ENCODE results near the gene GRAMD1B.
"Not testable (repeated sequence)": the region's sequence is repeated elsewhere in the genome, so short reads cannot be mapped to it uniquely, and the experiment has no call there.

GRAMD1B gene

DNA sequence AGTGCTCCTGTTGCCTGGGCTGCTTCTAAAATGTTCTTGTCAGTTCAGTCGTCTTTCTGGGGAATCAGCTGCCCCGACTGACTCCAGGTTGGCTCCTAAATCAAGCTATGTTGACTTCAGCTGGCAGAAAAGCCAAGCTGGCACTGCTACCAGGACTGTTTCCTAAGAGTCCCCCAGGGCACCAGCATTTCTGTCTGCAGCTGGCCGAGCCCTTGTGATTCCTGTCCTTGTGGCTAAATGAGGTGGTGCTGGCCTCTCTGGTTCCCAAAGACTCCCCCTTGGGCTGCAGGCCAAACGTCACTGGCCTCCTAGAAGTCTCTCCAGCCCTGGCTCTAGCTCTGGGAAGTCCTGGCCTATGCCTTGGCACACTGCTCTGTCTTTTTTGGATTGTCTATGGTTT, 31.1 kb downstream of the GRAMD1B start:
- TF ChIP-seq, protein P1, sequence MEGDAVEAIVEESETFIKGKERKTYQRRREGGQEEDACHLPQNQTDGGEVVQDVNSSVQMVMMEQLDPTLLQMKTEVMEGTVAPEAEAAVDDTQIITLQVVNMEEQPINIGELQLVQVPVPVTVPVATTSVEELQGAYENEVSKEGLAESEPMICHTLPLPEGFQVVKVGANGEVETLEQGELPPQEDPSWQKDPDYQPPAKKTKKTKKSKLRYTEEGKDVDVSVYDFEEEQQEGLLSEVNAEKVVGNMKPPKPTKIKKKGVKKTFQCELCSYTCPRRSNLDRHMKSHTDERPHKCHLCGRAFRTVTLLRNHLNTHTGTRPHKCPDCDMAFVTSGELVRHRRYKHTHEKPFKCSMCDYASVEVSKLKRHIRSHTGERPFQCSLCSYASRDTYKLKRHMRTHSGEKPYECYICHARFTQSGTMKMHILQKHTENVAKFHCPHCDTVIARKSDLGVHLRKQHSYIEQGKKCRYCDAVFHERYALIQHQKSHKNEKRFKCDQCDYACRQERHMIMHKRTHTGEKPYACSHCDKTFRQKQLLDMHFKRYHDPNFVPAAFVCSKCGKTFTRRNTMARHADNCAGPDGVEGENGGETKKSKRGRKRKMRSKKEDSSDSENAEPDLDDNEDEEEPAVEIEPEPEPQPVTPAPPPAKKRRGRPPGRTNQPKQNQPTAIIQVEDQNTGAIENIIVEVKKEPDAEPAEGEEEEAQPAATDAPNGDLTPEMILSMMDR (IDR thresholded peaks at IDR 0.05; ENCODE audit: insufficient read depth, low read length, missing control alignments), result no peak
- POLR2A ChIA-PET, result no interaction called here

DNA sequence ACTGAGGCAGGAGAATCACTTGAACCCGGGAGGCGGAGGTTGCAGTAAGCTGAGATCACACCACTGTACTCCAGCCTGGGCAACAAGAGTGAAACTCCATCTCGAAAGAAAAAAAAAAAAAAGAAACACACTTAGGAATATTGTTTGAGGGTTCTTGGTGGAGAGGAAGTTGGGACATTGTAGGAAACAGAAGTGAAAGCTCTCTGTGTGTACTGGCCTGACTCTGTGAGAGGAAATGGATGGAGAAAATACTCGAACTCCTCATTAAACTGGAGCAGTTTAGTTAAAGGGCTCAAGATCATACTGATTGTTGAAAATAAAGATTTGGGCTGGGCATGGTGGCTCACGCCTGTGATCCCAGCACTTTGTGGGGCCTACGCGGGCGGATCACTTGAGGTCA, 35.6 kb downstream of the GRAMD1B start:
- DNase-seq (ENCODE audit: low read depth, low spot score); H3K4me3 ChIP-seq (ENCODE audit: low read depth, low read length): not testable (repeated sequence)
- CTCF ChIA-PET, result interaction anchor here (0.9 to 2.7 kb wide), 3 partner anchors 13 to 58 kb away, joined by 3 to 12 read pairs (median 3); no protein-coding TSS in a partner anchor
- POLR2A ChIA-PET, result interaction anchor here (0.6 kb wide), 1 partner anchor 143 kb away, joined by 3 read pairs; no protein-coding TSS in a partner anchor

More for the DNA sequence above, 31.1 kb downstream of the GRAMD1B start:
- CTCF ChIA-PET, result interaction anchor here (2.0 kb wide), 2 partner anchors 13 to 17 kb away, joined by 7 read pairs; no protein-coding TSS in a partner anchor
- DNase-seq (ENCODE audit: low read depth, low spot score), result no peak
- no peak overlapping the region for H3K4me3 ChIP-seq (ENCODE audit: low read depth, low read length)

DNA sequence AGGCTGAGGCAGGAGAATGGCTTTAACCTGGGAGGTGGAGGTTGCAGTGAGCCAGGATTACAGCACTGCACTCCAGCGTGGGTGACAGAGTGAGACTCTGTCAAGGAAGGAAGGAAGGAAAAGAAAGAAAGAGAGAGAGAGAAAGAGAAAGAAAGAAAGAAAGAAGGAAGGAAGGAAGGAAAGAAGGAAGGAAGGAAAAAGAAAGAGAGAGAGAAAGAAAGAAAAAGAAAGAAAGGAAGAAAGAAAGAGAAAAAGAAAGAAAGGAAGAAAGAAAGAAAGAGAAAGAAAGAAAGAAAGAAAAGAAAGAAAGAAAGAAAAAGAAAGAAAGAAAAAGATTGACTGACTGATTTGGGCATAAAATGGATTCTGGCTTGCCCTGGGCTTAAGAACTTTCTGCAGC, 36.1 kb downstream of the GRAMD1B start:
- not testable (repeated sequence) for H3K4me3 ChIP-seq (ENCODE audit: low read depth, low read length); DNase-seq (ENCODE audit: low read depth, low spot score)
- POLR2A ChIA-PET, result interaction anchor here (0.6 kb wide), 1 partner anchor 143 kb away, joined by 3 read pairs; no protein-coding TSS in a partner anchor
- CTCF ChIA-PET, result interaction anchor here (0.9 to 2.7 kb wide), 4 partner anchors 12 to 59 kb away, joined by 3 to 12 read pairs (median 4); no protein-coding TSS in a partner anchor

DNA sequence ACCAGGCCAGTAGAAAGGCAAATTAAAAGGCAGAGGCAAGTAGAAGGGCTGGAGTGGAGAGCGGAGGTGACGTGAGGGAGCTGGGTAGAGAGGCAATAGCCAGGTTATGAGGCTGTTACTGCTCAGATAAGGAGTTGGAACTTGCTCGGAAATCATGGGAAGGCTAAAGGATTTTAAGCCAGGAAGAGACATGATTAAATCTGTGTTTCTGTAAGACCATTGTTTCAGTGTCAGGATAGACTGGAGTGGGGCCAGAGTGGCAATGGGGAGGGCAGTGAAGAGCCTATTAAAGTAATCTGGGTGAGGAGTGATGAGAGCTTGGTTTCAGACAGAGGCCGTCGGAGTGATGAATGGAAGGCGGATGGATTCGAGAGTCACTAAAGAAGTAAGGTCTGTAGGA, 39.0 kb downstream of the GRAMD1B start:
- CTCF ChIA-PET, result interaction anchor here (2.1 to 2.9 kb wide), 2 partner anchors 9 to 62 kb away, joined by 6 to 15 read pairs; no protein-coding TSS in a partner anchor
- no peak for DNase-seq (ENCODE audit: low read depth, low spot score)
- TF ChIP-seq, protein P1 (IDR thresholded peaks at IDR 0.05; ENCODE audit: insufficient read depth, low read length, missing control alignments), result no peak
- POLR2A ChIA-PET, result interaction anchor here (0.5 kb wide), 1 partner anchor 407 kb away, joined by 3 read pairs; no protein-coding TSS in a partner anchor
- no peak overlapping the region for H3K4me3 ChIP-seq (ENCODE audit: low read depth, low read length)

DNA sequence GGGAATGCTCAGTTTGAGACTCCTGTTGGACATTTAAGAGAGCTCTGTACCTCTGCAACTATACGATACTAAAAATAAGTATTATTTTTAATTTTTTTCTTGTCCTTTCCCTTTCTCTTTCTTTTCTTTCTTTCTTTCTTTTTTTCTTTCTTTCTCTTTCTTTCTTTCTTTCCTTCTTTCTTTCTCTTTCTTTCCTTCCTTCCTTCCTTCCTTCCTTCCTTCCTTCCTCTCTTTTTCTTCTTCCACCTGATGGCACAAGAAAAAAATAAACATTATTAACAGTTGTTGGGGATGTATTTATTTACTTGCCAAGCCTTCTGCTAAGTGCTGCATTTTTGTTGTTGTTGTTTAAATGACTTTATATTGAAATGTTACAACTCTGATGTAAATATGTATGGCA, 39.5 kb downstream of the GRAMD1B start:
- H3K4me3 ChIP-seq (ENCODE audit: low read depth, low read length), result no peak overlapping the region
- ChIA-PET CTCF (interaction anchor here (1.1 to 2.9 kb wide), 3 partner anchors 9 to 111 kb away, joined by 3 to 15 read pairs (median 6); no protein-coding TSS in a partner anchor), POLR2A (interaction anchor here (0.5 kb wide), 1 partner anchor 407 kb away, joined by 3 read pairs; no protein-coding TSS in a partner anchor)
- TF ChIP-seq, protein P1 (IDR thresholded peaks at IDR 0.05; ENCODE audit: insufficient read depth, low read length, missing control alignments), result no peak
- DNase-seq (ENCODE audit: low read depth, low spot score), result no peak

DNA sequence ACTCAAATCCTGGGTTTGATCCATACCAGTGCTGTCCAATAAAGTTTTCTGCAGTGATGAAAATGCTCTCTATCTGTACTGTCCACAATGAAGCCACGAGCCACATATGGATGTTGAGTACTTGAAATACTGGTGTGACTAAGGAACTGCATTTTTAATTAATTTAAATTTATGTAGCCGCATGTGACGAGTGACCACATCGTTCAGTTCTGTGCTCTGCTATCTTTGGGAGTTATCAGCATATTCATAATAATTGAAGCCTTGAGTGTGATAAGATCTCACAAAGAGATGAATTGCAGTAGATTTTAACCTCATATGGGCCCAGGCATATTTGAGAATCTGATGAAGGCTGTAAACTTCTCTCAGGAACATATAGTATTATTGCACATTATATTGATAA, 40.8 kb downstream of the GRAMD1B start:
- no peak for DNase-seq (ENCODE audit: low read depth, low spot score)
- CTCF ChIA-PET, result interaction anchor here (2.9 kb wide), 1 partner anchor 63 kb away, joined by 15 read pairs; no protein-coding TSS in a partner anchor
- POLR2A ChIA-PET, result no interaction called here
- TF ChIP-seq, protein P1 (IDR thresholded peaks at IDR 0.05; ENCODE audit: insufficient read depth, low read length, missing control alignments), result no peak
- H3K4me3 ChIP-seq (ENCODE audit: low read depth, low read length), result no peak overlapping the region

DNA sequence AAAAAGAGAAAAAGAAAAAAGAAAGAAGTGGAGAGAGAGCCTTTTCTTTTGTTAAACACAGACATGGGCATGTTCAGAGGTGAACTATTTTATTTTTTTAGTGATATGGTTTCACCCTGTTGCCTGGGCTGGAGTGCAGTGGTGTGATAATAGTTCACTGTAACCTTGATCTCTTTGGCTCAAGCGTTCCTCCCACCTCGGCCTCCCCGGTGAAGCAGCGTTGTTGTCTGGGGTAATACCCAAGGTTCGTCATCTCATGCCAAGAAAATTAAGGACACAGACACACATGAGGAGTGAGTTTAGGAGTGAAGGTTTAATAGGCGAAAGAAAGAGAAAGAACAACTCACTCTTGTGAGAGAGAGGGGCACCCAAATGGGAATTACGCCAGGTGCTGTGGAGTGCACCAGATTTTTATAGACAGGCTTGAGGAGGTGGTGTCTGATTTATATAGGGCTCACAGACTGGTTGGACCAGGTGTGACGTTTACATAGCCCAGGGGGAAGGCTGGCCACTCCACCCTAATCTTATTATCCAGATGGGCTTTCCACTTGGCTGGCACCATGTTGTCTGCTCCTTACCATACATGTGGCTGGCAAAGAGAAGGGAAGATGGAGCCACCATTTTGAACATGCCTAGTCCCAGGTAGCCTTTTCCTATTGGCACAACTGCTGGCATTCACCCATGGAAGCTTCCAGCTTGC, 42.3 kb downstream of the GRAMD1B start:
- no peak for DNase-seq (ENCODE audit: low read depth, low spot score)
- no peak overlapping the region for H3K4me3 ChIP-seq (ENCODE audit: low read depth, low read length)
- ChIA-PET CTCF (interaction anchor here (0.7 to 10.0 kb wide), 4 partner anchors 38 to 171 kb away, joined by 3 to 422 read pairs (median 32); no protein-coding TSS in a partner anchor), POLR2A (no interaction called here)
- TF ChIP-seq, protein P1 (IDR thresholded peaks at IDR 0.05; ENCODE audit: insufficient read depth, low read length, missing control alignments), result no peak

All from AG04449 (cell line).